HG03442 (cell line): ENCODE results near the gene TNS3.

Experiments
- ATAC-seq: cut with Tn5 transposase; IDR thresholded peaks from one replicate; pipeline ENCODE4 v1.9.1; 2021; ENCODE audit warnings: mild to moderate bottlenecking, moderate library complexity; ENCODE audit not compliant: unreplicated experiment

TNS3 gene

GRCh38 chr7:47508389-47509380 is 73.2 kb downstream of the TNS3 start:
- ATAC-seq, result no peak

- no peak for ATAC-seq
Measured at GRCh38 chr7:47507522-47507921, 74.4 kb downstream of the TNS3 start.

GRCh38 chr7:47506382-47507339 is 75.2 kb downstream of the TNS3 start:
- no peak for ATAC-seq

- ATAC-seq, result no peak
Measured at GRCh38 chr7:47505312-47506007, 76.5 kb downstream of the TNS3 start.

DNA sequence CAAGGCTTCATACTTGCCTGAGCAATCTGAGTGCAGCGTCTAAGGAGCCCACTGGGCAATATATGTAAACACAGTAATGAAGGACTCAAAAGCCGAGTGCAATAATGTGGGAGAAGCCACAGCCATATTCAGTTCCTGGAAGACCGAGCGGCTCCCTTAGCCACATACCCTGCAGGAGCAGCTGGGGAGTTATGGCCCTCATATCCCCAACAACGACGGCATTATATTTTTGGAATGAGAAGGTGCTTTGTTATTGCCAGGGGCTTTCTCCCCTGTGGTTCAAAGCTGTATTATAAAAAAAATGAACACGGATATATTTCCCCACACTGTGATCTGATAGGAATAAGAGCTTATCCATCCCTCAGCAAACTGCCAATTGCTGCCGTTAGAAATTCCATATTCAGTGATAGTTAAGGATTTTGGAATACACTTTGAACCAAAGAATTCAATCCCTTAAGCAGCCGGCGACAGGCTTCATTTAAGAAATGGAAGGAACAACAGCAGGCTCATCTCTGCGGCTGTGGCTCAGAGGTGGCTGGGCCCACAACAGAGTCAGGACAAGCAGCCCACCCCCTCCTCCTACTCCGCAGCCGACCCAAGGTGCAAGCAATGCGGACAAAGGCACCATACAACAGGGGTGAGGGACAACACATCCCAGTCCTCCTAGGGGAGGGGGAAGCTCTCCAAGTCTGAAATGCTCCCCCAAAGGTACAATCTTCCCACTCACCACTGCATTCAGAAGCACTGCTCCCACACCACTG is 77.2 kb downstream of the TNS3 start:
- no peak for ATAC-seq

DNA sequence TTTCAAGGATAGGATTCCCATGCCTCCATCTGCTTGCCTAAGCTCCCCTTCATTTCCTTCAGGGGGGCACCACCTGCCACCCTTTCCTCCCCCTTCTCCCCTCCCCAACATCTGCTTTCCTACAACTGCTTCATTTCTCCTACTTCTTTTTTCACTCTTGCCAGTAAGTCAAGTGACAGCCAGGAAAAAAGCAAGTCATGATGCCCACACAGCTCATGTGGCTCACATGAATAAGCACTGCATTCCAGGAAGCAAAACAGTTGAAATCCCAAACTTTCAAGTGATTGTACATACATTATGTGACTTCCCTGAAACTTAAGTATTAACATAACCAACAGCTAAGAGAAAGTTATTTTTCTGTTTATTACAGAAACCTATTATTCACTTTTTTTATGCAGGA is 78.6 kb downstream of the TNS3 start:
- ATAC-seq, result no peak

DNA sequence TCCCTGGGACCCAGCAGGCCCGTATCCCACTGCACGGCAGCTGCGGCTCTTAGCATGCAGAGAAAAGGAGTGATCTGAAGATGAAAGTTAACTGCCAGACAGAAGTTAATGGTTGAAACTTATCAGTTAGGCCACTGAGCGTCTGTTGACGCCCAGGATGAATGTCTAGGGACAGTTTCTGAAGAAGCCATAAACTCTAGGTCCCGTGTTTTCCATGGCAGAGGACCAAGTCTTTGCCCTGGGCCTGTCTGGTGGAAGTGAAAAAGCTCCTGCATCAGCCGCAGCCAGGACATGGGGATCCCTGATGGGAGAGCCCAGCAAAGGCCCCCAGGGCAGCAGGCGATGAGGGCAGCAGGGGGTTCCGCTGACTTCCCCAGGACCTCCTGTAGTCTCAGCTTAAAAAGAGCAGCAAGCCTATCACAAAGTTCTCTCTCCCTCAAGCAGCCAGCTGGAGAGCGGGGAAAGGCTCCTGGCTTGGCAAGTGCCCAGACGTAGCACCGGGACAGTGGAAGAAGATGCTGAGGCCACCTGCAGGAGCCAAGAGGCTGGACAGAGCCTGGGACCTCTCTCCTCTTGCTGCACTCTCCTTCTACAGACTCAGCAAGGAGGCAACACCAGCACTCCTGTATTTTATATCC is 79.6 kb downstream of the TNS3 start:
- no peak for ATAC-seq

DNA sequence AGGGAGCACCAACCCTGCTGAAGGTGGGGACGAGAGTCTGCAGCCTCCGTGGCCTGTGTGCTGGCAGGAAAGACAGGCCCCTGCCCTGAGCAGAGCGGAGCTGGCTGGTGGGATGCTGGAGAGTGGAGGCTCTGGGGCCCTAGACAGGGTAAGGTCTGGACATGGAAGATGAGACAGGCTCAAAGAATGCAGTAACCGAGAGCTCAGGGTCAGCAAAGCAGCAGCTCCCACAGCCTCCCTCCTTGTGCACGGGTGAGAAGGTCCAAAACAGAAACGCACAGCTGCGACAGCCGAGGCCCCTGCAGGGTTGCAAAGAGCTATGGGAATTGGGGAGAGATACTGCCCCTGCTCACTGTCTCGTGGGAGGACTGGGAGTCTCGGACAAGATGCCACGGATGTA is 80.5 kb downstream of the TNS3 start:
- no peak for ATAC-seq

- ATAC-seq, result no peak
Measured at GRCh38 chr7:47500103-47500563, 81.8 kb downstream of the TNS3 start.

DNA sequence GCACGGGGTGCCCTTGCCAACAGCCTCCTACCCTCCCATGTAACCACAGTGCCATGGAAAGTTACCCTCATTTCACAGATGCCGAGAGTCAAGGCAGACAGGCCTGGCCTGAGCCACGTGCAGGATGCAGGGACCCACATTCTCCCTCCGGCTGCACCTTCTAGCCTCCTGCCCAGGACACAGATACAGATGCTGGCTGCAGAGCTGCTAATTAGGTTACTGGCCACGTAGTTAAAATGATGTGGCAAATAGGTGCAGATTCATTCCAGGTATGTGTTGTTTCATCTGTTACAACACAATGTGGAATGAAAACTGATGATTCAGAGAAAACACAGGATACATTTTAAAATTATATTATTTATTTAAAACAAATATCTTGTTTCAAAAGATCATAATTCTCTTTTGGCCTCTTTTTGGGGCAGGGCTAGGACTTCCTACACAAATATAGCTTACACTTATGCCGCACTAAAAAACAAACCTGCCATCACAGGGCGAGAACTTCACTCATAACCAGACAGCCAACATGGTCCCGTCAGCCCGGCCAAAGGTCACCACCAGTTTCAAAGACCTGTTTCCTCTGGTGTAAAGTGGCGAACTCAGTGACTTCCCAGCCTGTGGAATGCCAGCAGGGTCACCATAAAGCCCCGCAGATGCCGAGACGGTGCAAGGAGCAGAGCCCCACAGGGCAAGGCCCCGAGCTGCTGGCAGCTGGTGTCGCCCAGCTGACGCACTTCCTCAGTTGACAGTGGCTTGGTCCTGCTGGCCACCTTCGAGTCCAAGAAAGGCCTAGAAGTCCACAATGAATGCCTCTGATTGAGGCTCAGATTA is 83.5 kb downstream of the TNS3 start:
- no peak for ATAC-seq

DNA sequence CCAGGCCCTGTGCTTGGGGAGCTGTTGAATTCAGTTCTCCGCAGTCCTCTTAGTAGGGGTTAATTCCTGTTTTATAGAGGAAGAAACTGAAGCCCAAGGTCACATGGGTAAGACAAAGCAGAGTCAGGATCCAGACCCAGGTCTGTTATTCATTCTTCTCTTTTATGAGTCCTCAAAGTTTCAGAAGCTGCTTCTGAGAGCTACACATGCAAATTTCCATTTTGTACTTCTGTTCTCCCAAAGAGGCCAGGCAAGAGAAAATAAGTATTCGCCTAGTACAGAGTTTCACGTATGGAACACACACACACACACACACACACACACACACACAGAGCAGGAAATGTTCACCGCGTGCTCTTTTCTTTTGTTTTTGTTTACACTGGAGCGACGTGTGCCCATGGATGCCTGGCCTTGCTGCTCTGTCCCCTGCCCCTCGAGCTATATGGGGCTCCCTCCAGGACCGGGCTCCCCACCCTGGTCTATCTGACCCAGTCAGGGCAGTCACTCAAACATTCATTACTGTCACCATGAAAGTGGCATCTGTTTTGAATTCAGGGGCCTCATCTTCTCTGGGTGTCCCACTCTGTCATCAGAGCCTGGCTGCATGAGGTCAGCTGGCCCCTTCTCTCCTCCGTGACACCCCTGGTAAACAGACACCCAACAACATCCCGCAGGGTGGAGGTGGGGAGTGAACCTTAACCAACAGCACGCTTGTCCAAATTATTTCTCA is 84.4 kb downstream of the TNS3 start:
- ATAC-seq, result peak; percentile 91

- no peak for ATAC-seq
Measured at GRCh38 chr7:47496666-47497065, 85.2 kb downstream of the TNS3 start.

DNA sequence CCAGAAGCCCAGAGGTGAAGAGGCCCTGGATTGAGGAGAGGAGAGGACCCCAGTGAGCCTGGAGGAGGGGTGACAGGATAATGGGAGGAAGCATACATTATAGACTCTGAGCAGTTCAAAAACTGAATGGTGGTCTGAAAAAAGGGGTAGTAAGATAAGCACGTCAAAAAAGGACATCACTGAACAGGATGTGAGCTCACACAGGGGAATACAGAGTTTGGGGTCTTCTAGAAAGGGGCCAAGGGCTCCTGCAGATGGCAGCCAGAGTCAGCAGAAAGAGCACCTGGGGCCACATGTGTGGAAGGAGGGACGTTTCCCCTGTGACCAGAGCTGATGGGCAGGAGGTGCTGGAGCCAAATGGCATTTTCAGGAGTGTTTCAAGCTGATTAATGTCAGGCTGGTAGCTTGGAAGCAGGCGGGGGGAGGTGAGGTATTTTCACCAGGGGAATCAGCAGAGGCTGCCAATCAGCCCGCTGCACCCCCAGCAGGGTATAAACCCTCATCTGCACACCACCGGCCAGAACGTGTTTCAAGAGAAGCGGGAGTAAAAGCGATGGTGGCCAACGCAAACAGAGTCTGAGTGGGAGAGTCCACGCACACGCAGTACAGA is 85.8 kb downstream of the TNS3 start:
- no peak for ATAC-seq

- ATAC-seq, result no peak
Measured at GRCh38 chr7:47493976-47494911, 87.7 kb downstream of the TNS3 start.

GRCh38 chr7:47492716-47493325 is 89.1 kb downstream of the TNS3 start:
- ATAC-seq, result no peak
